MM.1S (cell line): ENCODE data around the gene UNC5CL.

ENCODE experiments used
- DNase-seq: peaks from one replicate; pipeline ENCODE4 v3.0.0-alpha.2; 2015
- H2AFZ ChIP-seq: fragments of 300-600 bp; sonication (generic); 2 replicates; pipeline ENCODE4 v1.6.0; 2016; ENCODE audit warnings: antibody characterized with exemption, low read length
- H3F3A ChIP-seq: fragments of 300-600 bp; sonication (generic); 2 replicates; pipeline ENCODE4 v1.6.1; 2016; ENCODE audit warnings: mild to moderate bottlenecking, antibody characterized with exemption, low read length, moderate library complexity, mixed read lengths; ENCODE audit not compliant: insufficient read depth
- H3K27ac ChIP-seq: fragments of 300-600 bp; sonication (generic); 2 replicates; pipeline ENCODE4 v1.5.1; 2016; ENCODE audit warnings: mild to moderate bottlenecking, low read length
- H3K27me3 ChIP-seq: fragments of 300-600 bp; sonication (generic); replicated peaks from 2 replicates; pipeline ENCODE4 v1.6.0; 2016; ENCODE audit warnings: low read length; ENCODE audit not compliant: insufficient read depth
- H3K36me3 ChIP-seq: fragments of 300-600 bp; sonication (generic); replicated peaks from 2 replicates; pipeline ENCODE4 v1.6.1; 2016; ENCODE audit warnings: mild to moderate bottlenecking, low read length, mixed read lengths; ENCODE audit not compliant: insufficient read depth
- H3K4me1 ChIP-seq: fragments of 300-600 bp; sonication (generic); 2 replicates; pipeline ENCODE4 v1.6.1; 2016; ENCODE audit warnings: low read length, mixed read lengths
- H3K4me2 ChIP-seq: fragments of 300-600 bp; sonication (generic); 2 replicates; pipeline ENCODE4 v1.6.0; 2016; ENCODE audit warnings: low read depth, low read length
- H3K4me3 ChIP-seq: fragments of 300-600 bp; sonication (generic); 2 replicates; pipeline ENCODE4 v1.5.1; 2016; ENCODE audit warnings: low read length, mixed read lengths
- H3K79me2 ChIP-seq: fragments of 300-600 bp; sonication (generic); 2 replicates; pipeline ENCODE4 v1.6.1; 2016; ENCODE audit warnings: mixed run types, low read length, mixed read lengths
- H3K9ac ChIP-seq: fragments of 300-600 bp; sonication (generic); 2 replicates; pipeline ENCODE4 v1.6.1; 2016; ENCODE audit warnings: low read length, mixed read lengths
- H3K9me2 ChIP-seq: fragments of 300-600 bp; sonication (generic); replicated peaks from 2 replicates; pipeline ENCODE4 v1.6.1; 2016; ENCODE audit warnings: mild to moderate bottlenecking, low read length, mixed read lengths; ENCODE audit not compliant: insufficient read depth
- H3K9me3 ChIP-seq: fragments of 300-600 bp; sonication (generic); replicated peaks from 2 replicates; pipeline ENCODE4 v1.6.1; 2016; ENCODE audit warnings: mild to moderate bottlenecking, low read length, mixed read lengths; ENCODE audit not compliant: insufficient read depth
- H4K20me1 ChIP-seq: fragments of 300-600 bp; sonication (generic); 2 replicates; pipeline ENCODE4 v1.6.1; 2016; ENCODE audit warnings: mild to moderate bottlenecking, low read length, moderate library complexity, mixed read lengths; ENCODE audit not compliant: insufficient read depth
- EZH2 ChIP-seq: fragments of 300-600 bp; sonication (generic); optimal IDR thresholded peaks from 2 replicates; pipeline ENCODE3; 2017; ENCODE audit warnings: low read depth, mild to moderate bottlenecking, antibody characterized with exemption, low read length, mixed read lengths
- EZH2phosphoT487 ChIP-seq: fragments of 300-600 bp; sonication (generic); IDR thresholded peaks from 2 replicates; pipeline ENCODE4 v1.6.1; 2018; ENCODE audit warnings: antibody characterized with exemption, low read length
- TF ChIP-seq, protein P1 (sequence below): fragments of 300-600 bp; sonication (generic); IDR thresholded peaks from 2 replicates; pipeline ENCODE4 v1.5.1; 2016; ENCODE audit warnings: antibody characterized with exemption, low read length, mixed read lengths

Gene UNC5CL

DNA sequence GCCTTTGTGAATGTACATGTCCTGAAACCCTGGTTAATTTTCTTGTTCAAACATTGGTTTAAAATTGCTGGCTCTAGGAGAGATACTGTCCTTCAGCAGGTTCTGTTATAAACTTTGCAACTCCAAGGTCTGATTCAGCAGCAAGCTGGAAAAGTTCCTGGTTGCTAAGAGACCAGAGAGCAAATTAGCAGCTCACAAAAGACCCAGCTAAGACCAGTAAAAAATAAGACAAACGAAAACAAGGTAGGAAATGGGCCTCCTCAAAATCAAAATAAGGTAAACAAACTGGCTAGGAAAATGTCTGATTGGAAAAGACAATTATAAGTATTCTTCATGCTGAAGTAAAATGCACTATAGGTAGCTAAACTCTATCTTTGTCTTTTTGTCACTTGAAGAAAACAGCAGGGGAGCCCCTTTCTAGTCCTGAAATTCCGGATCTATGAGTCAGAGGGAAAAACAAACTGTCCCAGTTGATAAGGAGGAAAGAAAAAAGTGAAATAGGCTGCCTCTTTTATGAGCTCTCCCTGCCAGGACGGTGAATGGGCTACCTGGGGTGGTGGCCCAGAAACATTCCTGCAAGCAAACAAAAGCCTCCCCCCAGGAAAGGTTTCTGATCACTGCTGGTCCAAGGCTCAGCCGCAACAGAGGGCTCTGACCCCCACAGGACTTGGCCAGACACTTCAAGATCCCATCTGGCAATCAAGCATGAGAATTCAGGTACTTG lies 41.6 kb downstream of the UNC5CL start:
- Histone ChIP-seq H3K4me3 (no peak overlapping the region), H3K9me2 (no peaks in the 10 kb centered on the region), H3K9me3 (no peaks in the 10 kb centered on the region), H3K9ac (no peak overlapping the region), H3K27ac (no peak overlapping the region), H3K36me3 (no peaks in the 10 kb centered on the region), H3F3A (no peaks in the 10 kb centered on the region), H3K79me2 (no peaks in the 10 kb centered on the region), H3K27me3 (no peaks in the 10 kb centered on the region), H3K4me1 (no peaks in the 10 kb centered on the region), H2AFZ (no peak overlapping the region), H4K20me1 (no peaks in the 10 kb centered on the region), H3K4me2 (no peak overlapping the region)
- TF ChIP-seq EZH2: no peak
- TF ChIP-seq EZH2phosphoT487: no peak
- TF ChIP-seq, protein P1, sequence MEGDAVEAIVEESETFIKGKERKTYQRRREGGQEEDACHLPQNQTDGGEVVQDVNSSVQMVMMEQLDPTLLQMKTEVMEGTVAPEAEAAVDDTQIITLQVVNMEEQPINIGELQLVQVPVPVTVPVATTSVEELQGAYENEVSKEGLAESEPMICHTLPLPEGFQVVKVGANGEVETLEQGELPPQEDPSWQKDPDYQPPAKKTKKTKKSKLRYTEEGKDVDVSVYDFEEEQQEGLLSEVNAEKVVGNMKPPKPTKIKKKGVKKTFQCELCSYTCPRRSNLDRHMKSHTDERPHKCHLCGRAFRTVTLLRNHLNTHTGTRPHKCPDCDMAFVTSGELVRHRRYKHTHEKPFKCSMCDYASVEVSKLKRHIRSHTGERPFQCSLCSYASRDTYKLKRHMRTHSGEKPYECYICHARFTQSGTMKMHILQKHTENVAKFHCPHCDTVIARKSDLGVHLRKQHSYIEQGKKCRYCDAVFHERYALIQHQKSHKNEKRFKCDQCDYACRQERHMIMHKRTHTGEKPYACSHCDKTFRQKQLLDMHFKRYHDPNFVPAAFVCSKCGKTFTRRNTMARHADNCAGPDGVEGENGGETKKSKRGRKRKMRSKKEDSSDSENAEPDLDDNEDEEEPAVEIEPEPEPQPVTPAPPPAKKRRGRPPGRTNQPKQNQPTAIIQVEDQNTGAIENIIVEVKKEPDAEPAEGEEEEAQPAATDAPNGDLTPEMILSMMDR: no peak
- no peak for DNase-seq

DNA sequence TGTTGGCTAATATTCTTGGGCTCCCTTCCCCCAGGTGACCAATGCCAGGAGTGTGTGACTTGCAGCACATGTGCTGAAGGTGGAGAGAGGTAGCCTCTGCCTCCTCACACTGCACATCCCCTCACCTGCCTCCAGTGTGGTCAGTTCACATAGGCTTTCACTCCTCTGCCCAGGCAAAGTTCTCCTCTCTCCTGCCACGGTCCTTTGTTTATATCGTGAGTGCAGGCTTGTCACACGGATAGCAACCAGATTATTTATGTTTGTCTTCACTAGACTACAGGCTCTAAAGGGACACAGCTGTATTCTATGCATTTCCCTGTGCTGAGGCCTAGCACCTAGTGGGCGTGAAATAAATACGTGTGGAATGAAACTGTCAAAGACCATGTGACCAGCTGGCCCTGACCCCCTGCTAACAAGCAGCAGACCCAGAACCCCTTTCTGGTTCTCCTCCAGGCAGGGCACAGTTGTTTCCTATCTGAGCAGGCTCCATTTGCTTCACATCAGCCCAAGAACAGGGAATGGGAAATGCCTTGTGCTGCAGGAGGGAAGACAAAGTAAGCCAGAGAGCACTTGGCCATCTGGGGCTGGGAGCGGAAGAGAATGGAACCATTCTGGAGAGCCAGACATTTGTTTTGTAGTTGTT lies 42.3 kb downstream of the UNC5CL start:
- Histone ChIP-seq H3K9ac (no peak overlapping the region), H3F3A (no peaks in the 10 kb centered on the region), H2AFZ (no peak overlapping the region), H3K4me1 (no peaks in the 10 kb centered on the region), H3K79me2 (no peaks in the 10 kb centered on the region), H3K4me2 (no peak overlapping the region), H3K4me3 (no peak overlapping the region), H3K9me3 (no peaks in the 10 kb centered on the region), H3K9me2 (no peaks in the 10 kb centered on the region), H3K36me3 (no peaks in the 10 kb centered on the region), H3K27me3 (no peaks in the 10 kb centered on the region), H4K20me1 (no peaks in the 10 kb centered on the region), H3K27ac (no peak overlapping the region)
- TF ChIP-seq, protein P1: no peak
- no peak for DNase-seq

DNA sequence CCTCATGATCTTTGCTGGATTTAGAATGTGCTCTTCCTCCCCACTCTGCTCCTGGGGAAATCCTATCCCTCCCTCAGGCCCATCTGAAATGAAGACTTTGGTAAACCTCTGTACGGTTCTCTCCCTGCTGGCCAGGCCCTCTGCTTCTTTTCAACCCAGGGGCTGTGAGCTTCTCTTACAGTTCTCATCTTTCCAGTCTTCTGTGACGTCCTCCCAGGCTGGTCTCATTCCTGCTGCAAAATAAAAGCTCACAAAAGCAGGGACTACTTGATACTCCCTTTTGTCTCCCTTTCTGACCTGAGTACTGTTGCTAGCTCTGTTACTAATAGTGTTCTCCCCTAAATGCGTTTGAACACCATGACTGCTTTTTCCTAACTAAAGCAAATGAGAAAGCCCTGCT lies 46.3 kb downstream of the UNC5CL start:
- Histone ChIP-seq H3K4me1 (no peaks in the 10 kb centered on the region), H3K27me3 (no peaks in the 10 kb centered on the region), H3K9ac (no peak overlapping the region), H3K27ac (no peak overlapping the region), H2AFZ (no peak overlapping the region), H3K4me3 (no peak overlapping the region), H3K79me2 (no peaks in the 10 kb centered on the region), H3K36me3 (no peaks in the 10 kb centered on the region), H4K20me1 (no peaks in the 10 kb centered on the region), H3F3A (no peaks in the 10 kb centered on the region), H3K9me2 (no peaks in the 10 kb centered on the region), H3K4me2 (no peak overlapping the region), H3K9me3 (no peaks in the 10 kb centered on the region)
- TF ChIP-seq, protein P1: no peak
- TF ChIP-seq EZH2: no peak
- TF ChIP-seq EZH2phosphoT487: no peak
- DNase-seq: no peak
